AG04450 (cell line): ENCODE data around the gene STXBP1. TPM values are rescaled to one million over a fixed set of nuclear protein-coding genes. Genes with fewer than 3 reads are reported as not detected.

Experiments used
- CTCF ChIA-PET: fragments of 300-600, 350-600 bp; formaldehyde crosslinking; extraction: SDS; loops from one replicate; lab custom pipeline; 2022; ENCODE audit warnings: antibody characterized with exemption, inconsistent platforms; lab: Charles Lee
- POLR2A ChIA-PET: fragments of 350-600 bp; formaldehyde crosslinking; extraction: SDS; loops from one replicate; lab custom pipeline; 2021; ENCODE audit warnings: antibody characterized with exemption, inconsistent platforms; lab: Yijun Ruan, JAX
- DNase-seq: peaks from one replicate; pipeline ENCODE4 v3.0.0-alpha.2; 2011; ENCODE audit warnings: low read depth, low spot score
- H3K27ac ChIP-seq: one replicate; pipeline ENCODE4 v1.5.1; 2012; ENCODE audit warnings: low read depth, low read length, control low read depth
- H3K27me3 ChIP-seq: one replicate; pipeline ENCODE4 v1.6.0; 2012; ENCODE audit warnings: low read length; ENCODE audit not compliant: control insufficient read depth, insufficient read depth
- H3K4me3 ChIP-seq: 2 replicates; pipeline ENCODE4 v1.5.1; 2011; ENCODE audit warnings: mild to moderate bottlenecking, low read depth, low read length, control low read depth
- H3K9me3 ChIP-seq: 2 replicates; pipeline ENCODE4 v1.5.1; 2012; ENCODE audit warnings: low read length; ENCODE audit not compliant: control insufficient read depth, insufficient read depth
- polyA plus RNA-seq: library from polyadenylated mRNA; depleted of rRNA; stranded (reverse); fragments of >200 nt; gene quantifications from 2 replicates; pipeline ENCODE4 v1.2.3, GENCODE V29; 2011
- TF ChIP-seq, protein P1 (sequence below): IDR thresholded peaks from 2 replicates; pipeline ENCODE4 v1.5.1; 2011; ENCODE audit warnings: low read depth, low read length, control low read depth, inconsistent platforms

Gene STXBP1
- polyA plus RNA-seq, 1 experiment = 19.8 TPM

DNA sequence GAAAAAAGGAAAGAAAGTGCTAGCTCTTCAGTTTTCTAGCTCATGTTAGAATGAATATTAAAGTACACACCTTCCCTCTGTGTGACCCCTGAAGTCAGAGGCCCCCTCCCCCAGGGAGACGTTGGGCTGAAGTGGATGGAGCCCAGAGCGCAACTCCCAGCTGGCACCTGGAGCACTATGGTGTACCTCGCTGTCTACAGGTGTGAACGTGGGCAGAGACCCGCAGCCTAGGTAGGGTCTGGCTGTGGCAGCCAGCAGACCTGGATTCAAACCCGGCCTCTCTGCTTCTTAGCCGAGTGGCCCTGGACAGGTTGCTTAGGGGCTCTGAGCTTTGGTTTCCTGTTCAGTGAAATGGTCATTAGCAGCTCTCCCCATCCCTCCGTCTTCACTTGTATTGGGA lies 116.7 kb downstream of the STXBP1 start:
- Histone ChIP-seq H3K27me3 (no peaks in the 10 kb centered on the region), H3K4me3 (no peak overlapping the region), H3K9me3 (no peaks in the 10 kb centered on the region; the same call in 1 of the 2 replicates), H3K27ac (no peak overlapping the region)
- ChIA-PET CTCF (interaction anchor here (0.9 kb wide), 1 partner anchor 139 kb away, joined by 4 read pairs; no protein-coding TSS in a partner anchor), POLR2A (interaction anchor here (1.1 kb wide), 1 partner anchor 42 kb away, joined by 3 read pairs; no protein-coding TSS in a partner anchor)
- DNase-seq = no peak
- TF ChIP-seq, protein P1, sequence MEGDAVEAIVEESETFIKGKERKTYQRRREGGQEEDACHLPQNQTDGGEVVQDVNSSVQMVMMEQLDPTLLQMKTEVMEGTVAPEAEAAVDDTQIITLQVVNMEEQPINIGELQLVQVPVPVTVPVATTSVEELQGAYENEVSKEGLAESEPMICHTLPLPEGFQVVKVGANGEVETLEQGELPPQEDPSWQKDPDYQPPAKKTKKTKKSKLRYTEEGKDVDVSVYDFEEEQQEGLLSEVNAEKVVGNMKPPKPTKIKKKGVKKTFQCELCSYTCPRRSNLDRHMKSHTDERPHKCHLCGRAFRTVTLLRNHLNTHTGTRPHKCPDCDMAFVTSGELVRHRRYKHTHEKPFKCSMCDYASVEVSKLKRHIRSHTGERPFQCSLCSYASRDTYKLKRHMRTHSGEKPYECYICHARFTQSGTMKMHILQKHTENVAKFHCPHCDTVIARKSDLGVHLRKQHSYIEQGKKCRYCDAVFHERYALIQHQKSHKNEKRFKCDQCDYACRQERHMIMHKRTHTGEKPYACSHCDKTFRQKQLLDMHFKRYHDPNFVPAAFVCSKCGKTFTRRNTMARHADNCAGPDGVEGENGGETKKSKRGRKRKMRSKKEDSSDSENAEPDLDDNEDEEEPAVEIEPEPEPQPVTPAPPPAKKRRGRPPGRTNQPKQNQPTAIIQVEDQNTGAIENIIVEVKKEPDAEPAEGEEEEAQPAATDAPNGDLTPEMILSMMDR = no peak

DNA sequence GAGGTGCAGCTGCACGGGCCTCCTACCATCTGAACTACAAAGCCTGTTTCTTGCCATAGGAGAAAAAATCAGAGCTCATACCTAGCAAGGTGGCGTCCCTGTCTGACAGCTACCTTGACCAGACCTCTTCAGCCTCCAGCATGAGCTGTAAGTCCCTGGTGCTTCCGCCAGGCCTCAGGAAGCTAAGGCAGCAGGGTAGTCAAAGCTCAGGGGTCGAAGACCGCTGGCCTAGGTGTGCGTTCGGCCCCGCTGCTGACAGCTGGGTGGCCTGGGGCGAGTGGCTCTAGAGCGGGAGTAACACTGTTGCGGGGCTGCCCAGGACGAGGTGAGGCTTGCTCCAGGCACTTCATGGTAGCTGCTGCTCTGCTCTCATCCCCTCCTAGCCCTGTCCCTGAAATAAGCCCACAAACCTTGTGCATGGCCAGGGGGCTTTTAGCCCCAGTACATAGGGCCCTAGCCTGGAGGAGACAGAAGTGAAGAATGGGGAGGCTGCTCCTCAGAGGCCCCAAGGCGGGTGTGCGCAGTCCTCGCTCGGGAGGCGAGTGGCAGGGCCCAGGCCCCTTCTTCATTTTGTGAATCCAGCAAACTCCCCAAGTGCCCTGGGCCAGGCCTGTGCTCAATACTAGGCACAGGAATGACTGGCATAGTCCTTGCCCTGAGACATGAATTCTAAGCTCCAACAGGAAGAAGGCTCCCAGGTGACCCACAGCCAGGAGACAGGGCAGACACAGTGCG lies 117.6 kb downstream of the STXBP1 start:
- Histone ChIP-seq H3K27me3 (no peaks in the 10 kb centered on the region), H3K4me3 (no peak overlapping the region), H3K9me3 (no peaks in the 10 kb centered on the region; the same call in 1 of the 2 replicates), H3K27ac (no peak overlapping the region)
- TF ChIP-seq, protein P1 = no peak
- no peak for DNase-seq
- ChIA-PET CTCF (interaction anchor here (1.2 kb wide), 1 partner anchor 122 kb away, joined by 3 read pairs; no protein-coding TSS in a partner anchor), POLR2A (interaction anchor here (0.6 kb wide), 1 partner anchor 67 kb away, joined by 3 read pairs; no protein-coding TSS in a partner anchor)

DNA sequence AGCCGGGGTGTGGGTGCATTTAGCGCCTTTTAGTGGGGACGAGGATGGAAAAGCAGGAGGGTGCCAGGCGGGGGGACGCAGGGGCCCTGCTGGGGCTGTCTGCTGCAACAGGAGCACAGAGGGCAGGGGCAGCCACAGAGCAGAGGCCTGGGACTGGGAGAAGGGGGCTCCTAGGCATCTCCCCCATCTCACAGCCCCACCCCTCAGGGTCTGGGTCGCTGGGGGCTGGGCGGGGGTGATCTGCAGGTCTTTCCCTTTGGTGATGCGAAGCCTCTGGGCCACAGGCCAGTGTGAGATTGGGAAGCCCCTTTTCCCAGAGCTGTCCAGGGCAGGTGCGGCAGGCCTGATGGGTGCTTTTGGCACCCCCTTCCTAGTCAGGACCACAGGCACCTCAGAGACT lies 118.2 kb downstream of the STXBP1 start:
- DNase-seq = no peak
- TF ChIP-seq, protein P1 = no peak
- POLR2A ChIA-PET = interaction anchor here (0.6 kb wide), 1 partner anchor 68 kb away, joined by 3 read pairs; no protein-coding TSS in a partner anchor
- Histone ChIP-seq H3K9me3 (no peaks in the 10 kb centered on the region; the same call in 1 of the 2 replicates), H3K27me3 (no peaks in the 10 kb centered on the region), H3K27ac (no peak overlapping the region), H3K4me3 (no peak overlapping the region)
- CTCF ChIA-PET = interaction anchor here (1.2 kb wide), 1 partner anchor 123 kb away, joined by 3 read pairs; no protein-coding TSS in a partner anchor

DNA sequence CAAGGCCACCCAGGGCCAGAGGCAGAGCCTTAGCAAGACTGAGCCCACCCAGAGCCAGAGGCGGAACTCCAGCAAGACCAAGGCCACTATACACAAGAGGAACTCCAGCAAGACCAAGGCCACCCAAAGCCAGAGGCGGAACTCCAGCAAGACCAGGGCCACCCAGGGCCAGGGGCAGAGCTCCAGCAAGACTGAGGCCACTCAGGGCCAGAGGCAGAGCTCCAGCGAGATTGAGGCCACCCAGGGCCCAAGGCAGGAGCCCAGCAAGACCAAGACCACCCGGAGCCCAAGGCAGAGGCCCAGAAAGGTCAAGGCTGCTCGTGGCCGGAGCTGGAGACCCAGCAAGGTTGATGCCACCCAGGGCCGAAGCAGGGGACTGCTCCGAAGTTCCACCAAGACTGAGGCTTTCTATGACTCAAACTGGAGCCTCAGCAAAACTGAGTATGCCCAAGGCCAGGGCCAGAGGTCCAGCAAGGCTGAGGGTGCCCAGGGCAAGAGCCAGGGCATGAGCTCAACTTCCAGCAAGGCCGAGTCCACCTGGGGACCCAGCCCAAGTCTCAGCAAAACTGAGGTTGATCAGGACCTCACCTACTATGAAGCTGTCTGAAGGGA lies 118.8 kb downstream of the STXBP1 start:
- POLR2A ChIA-PET = interaction anchor here (0.6 kb wide), 1 partner anchor 26 kb away, joined by 4 read pairs; no protein-coding TSS in a partner anchor
- CTCF ChIA-PET = interaction anchor here (1.2 kb wide), 1 partner anchor 124 kb away, joined by 3 read pairs; no protein-coding TSS in a partner anchor
- TF ChIP-seq, protein P1 = no peak

More for the DNA sequence above, 118.8 kb downstream of the STXBP1 start:
- DNase-seq = no peak
- Histone ChIP-seq H3K9me3 (no peaks in the 10 kb centered on the region; the same call in 1 of the 2 replicates), H3K4me3 (no peak overlapping the region), H3K27me3 (no peaks in the 10 kb centered on the region), H3K27ac (no peak overlapping the region)
